GM12872 (cell line): ENCODE measurements around the gene PTPRG.

Experiments
- CTCF ChIP-seq: IDR thresholded peaks from 3 replicates; pipeline ENCODE4 v1.5.1; 2011; ENCODE audit warnings: low read depth, mild to moderate bottlenecking, low read length, moderate library complexity; ENCODE audit not compliant: insufficient read depth

Gene PTPRG

GRCh38 chr3:61831973-61832372 is 270.6 kb downstream of the PTPRG start:
- TF ChIP-seq CTCF: no peak

DNA sequence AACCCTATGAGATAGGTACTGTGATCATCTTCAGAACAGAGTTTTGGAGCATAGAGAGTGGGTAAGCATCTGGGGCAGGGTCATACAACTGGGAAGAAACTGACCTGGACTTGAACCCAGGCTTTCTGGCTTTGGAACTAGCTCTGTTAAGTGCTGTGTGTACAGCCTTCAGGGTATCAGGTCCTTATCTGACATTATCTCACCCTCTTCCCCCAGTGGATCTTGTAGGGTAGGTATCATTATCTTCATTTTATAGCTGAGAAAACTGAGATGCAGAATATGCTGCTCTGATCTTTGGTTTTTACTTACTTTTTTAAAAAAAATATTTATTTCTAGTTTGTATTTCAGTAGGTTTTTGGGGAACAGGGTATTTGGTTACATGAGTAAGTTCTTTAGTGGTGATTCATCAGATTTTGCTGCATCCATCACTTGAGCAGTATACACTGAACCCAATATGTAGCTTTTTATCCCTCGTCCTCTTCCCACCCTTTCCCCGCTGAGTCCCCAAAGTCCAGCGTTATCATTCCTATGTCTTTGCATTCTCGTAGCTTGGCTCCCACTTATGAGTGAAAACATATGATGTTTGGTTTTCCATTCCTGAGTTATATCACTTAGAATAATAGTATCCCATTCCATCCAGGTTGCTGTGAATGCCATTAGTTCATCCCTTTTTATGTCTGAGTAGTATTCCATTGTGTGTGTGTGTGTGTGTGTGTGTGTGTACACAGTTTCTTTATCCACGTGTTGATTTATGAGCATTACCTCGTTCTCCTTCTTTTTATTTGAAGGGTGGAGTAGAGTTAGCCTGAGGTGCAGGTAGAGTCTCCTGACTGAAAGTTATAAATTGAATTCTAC is 271.2 kb downstream of the PTPRG start:
- no peak for TF ChIP-seq CTCF

GRCh38 chr3:61839256-61839655 is 277.9 kb downstream of the PTPRG start:
- no peak for TF ChIP-seq CTCF

GRCh38 chr3:61841111-61841845 is 279.9 kb downstream of the PTPRG start:
- TF ChIP-seq CTCF: no peak

- TF ChIP-seq CTCF: no peak
These were observed 280.6 kb downstream of the PTPRG start for GRCh38 chr3:61841988-61842387.

- no peak for TF ChIP-seq CTCF
These were observed 283.0 kb downstream of the PTPRG start for GRCh38 chr3:61844346-61844745.

GRCh38 chr3:61846488-61846887 is 285.1 kb downstream of the PTPRG start:
- no peak for TF ChIP-seq CTCF
